ENCODE results near the gene PSMC6. TPM values are rescaled to one million over a fixed set of nuclear protein-coding genes. Genes with fewer than 3 reads are reported as not detected.

The PSMC6 gene
- total RNA-seq, 1 experiment from 2014 or later = 103 TPM

DNA sequence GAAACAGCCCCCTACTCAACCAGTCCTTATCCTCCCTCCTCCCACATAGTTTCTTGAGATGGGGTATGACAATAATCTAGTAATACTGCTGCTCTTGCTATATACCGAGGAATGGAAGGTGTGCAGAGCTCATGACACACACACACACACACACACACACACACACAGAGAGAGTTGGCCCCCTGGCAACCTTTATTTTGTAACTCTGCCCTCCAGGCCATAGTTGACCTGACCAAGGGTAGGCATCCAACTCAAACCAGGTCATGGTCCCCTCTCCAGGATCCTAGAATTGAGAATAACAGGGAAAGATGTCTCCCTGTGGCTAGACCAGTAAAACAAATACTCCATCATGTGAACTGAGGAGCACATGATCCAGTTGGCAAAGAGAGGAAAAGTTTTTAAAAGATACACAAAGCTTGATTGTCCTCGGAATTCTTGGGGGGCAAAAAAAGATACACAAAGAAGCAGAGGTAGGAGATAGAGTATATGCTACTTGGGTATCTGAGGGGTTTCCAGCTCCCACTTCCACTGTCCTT is 22.9 kb upstream of the PSMC6 start:
- no peaks in the 10 kb centered on the region; the same call in 1 of the 2 replicates for H3K79me2 ChIP-seq (ENCODE audit: insufficient read depth, low read length)
- WGBS (ENCODE audit: extremely low coverage, insufficient read length, low lambda C conversion rate) = no CpG with 5 or more reads among the region's 2 CpGs

More for the DNA sequence above, 22.9 kb upstream of the PSMC6 start:
- Histone ChIP-seq H4K8ac (replicated peaks; ENCODE audit: insufficient read length, low read depth, low read length) (no peak overlapping the region), H3K9ac (ENCODE audit: extremely low read depth, insufficient read length, low read length) (no peak overlapping the region), H3K9me3 (ENCODE audit: control insufficient read depth, low read depth, low read length) (no peaks in the 10 kb centered on the region), H2BK20ac (ENCODE audit: low read depth, low read length, poor library complexity, severe bottlenecking) (peak overlapping the region; percentile 91), H4K91ac (ENCODE audit: insufficient read length, low read depth, low read length) (no peak overlapping the region), H3K4me2 (ENCODE audit: insufficient read depth, insufficient read length, low read length) (no peak overlapping the region), H4K5ac (ENCODE audit: insufficient read length, low read depth, low read length) (no peak overlapping the region), H3K14ac (ENCODE audit: insufficient read depth, low read length) (no peak overlapping the region), H3K18ac (ENCODE audit: insufficient read length, low read depth, low read length) (no peak overlapping the region), H3K27ac (ENCODE audit: insufficient read length, low read depth, low read length) (no peak overlapping the region), H3K23ac (ENCODE audit: insufficient read length, low read depth, low read length) (no peak overlapping the region), H3K4ac (ENCODE audit: low read depth, low read length) (no peak overlapping the region), H3K27me3 (ENCODE audit: insufficient read depth, low read length) (no peaks in the 10 kb centered on the region), H2BK15ac (ENCODE audit: low read depth, low read length) (no peak overlapping the region), H2BK120ac (ENCODE audit: low read depth, low read length, poor library complexity, severe bottlenecking) (no peak overlapping the region), H3K4me1 (ENCODE audit: insufficient read depth, low read length) (peaks cover 2% of the 10 kb centered on the region; the same call in 1 of the 2 replicates), H3K56ac (ENCODE audit: insufficient read length, low read depth, low read length) (no peak overlapping the region), H3T11ph (ENCODE audit: low read length) (no peak overlapping the region), H2BK5ac (ENCODE audit: insufficient read length, low read length) (no peak overlapping the region), H2AK5ac (ENCODE audit: insufficient read length, low read length) (no peak overlapping the region), H3K79me1 (ENCODE audit: insufficient read depth, low read depth, low read length, poor library complexity, severe bottlenecking) (no peaks in the 10 kb centered on the region), H2AFZ (ENCODE audit: low read length) (no peak overlapping the region), H4K20me1 (ENCODE audit: control insufficient read depth, insufficient read depth, insufficient read length) (no peaks in the 10 kb centered on the region), H2BK12ac (ENCODE audit: insufficient read length, low read depth, low read length) (no peak overlapping the region), H3K23me2 (ENCODE audit: insufficient read length, low read depth, low read length, poor library complexity, severe bottlenecking) (no peaks in the 10 kb centered on the region)
- Mint-ChIP-seq H3K9me3 (no peaks in the 10 kb centered on the region), H3K36me3 (ENCODE audit: insufficient read depth in 1 of 3, low read depth in 3 of 3) (peaks cover 0 to 2% (median 0%) of the 10 kb centered on the region in 3 experiments; a peak in 2 of 7 replicates), H3K27me3 (ENCODE audit: low read depth) (no peaks in the 10 kb centered on the region), H3K4me3 (no peak overlapping the region), H3K27ac (peak overlapping the region in 1 of 3 experiments; percentile 10; a peak in 1 of 7 replicates), H3K4me1 (peaks cover 20 to 21% of the 10 kb centered on the region in 2 experiments)
- no peak for DNase-seq
- no peak for TF ChIP-seq CTCF (conservative IDR thresholded peaks at IDR 0.05)

Data from H9 (cell line).